Glomerular endothelial cell (primary cell): ENCODE data around the gene ZNF133. TPM values are rescaled to one million over a fixed set of nuclear protein-coding genes. Genes with fewer than 3 reads are reported as not detected.

Experiments
- DNase-seq: peaks from one replicate; pipeline ENCODE4 v3.0.0-alpha.2; 2011; ENCODE audit warnings: low read depth, low spot score; ENCODE audit errors: extremely low read depth
- total RNA-seq: library from RNA; depleted of rRNA; stranded (reverse); fragments of >200 nt; gene quantifications from 2 replicates; pipeline ENCODE4 v1.2.3, GENCODE V29; 2015

ZNF133 gene
- total RNA-seq, 1 donor from 2014 or later, result 12.4 TPM

GRCh38 chr20:18360635-18361034 is 72.3 kb downstream of the ZNF133 start:
- no peak for DNase-seq

- no peak for DNase-seq
Measured at GRCh38 chr20:18361678-18362077, 73.4 kb downstream of the ZNF133 start.

DNA sequence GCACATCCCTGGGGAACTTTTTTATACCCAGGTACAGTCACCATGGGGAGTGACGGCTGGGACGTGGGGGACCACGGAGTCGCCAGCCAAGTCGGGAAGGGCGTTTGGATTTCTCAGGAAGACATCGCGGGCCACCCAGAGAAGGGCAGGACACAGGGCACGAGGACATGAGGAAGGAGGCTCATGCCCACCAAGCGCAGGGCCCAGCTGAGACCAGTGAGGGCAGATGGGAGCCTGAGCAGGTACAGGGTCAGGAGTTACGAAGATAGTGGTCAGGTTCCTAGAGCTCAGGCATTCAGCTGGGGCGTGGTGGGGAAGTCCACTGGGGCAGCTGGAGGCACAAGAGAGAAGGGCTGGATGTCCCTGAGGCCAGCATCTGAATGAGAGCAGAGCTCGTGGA is 74.6 kb downstream of the ZNF133 start:
- DNase-seq, result no peak

- DNase-seq, result no peak
Measured at GRCh38 chr20:18363708-18364107, 75.4 kb downstream of the ZNF133 start.

GRCh38 chr20:18364768-18365167 is 76.4 kb downstream of the ZNF133 start:
- no peak for DNase-seq

Other genes with a start within 250 kb of the ZNF133 start
- gene OVOL2, start 230.6 kb upstream of the ZNF133 start, total RNA-seq, result not detected in 2 replicates
- gene KAT14, start 150.7 kb upstream of the ZNF133 start, total RNA-seq, result 8.9 and 13.0 TPM in 2 replicates
- gene PET117, start 150.7 kb upstream of the ZNF133 start, total RNA-seq, result 4.9 and 11.4 TPM in 2 replicates
- 0.97 and 2.3 TPM in 2 replicates for gene DZANK1, start 178.5 kb downstream of the ZNF133 start, total RNA-seq
- gene POLR3F, start 178.9 kb downstream of the ZNF133 start, total RNA-seq, result 5.4 and 8.6 TPM in 2 replicates
- 12.0 and 20.0 TPM in 2 replicates for gene RBBP9, start 208.7 kb downstream of the ZNF133 start, total RNA-seq
- gene SEC23B, start 219.4 kb downstream of the ZNF133 start, total RNA-seq, result 31.3 and 41.4 TPM in 2 replicates